Nephron progenitor cell (in vitro differentiated cells): ENCODE data around the gene HECA.
"Not testable (repeated sequence)": the region's sequence is repeated elsewhere in the genome, so short reads cannot be mapped to it uniquely, and the experiment has no call there.

Experiments
- DNase-seq: peaks from one replicate; pipeline ENCODE4 v3.0.0; 2021
- H3K27ac Mint-ChIP-seq: 2 replicates; pipeline ENCODE4 v1.8.0; 2021; ENCODE audit warnings: mild to moderate bottlenecking, moderate library complexity, mixed read lengths
- H3K27me3 Mint-ChIP-seq: 2 replicates; pipeline ENCODE4 v1.8.0; 2021; ENCODE audit warnings: mild to moderate bottlenecking, low read depth, mixed read lengths; ENCODE audit not compliant: poor library complexity
- H3K36me3 Mint-ChIP-seq: 2 replicates; pipeline ENCODE4 v1.8.0; 2021; ENCODE audit warnings: low read depth, mixed read lengths
- H3K4me1 Mint-ChIP-seq: 2 replicates; pipeline ENCODE4 v1.8.0; 2021; ENCODE audit warnings: mixed read lengths
- H3K4me3 Mint-ChIP-seq: 2 replicates; pipeline ENCODE4 v1.8.0; 2021; ENCODE audit warnings: mild to moderate bottlenecking, moderate library complexity, mixed read lengths
- H3K9me3 Mint-ChIP-seq: 2 replicates; pipeline ENCODE4 v1.8.0; 2021; ENCODE audit warnings: mild to moderate bottlenecking, moderate library complexity, mixed read lengths
- TF ChIP-seq, protein P1 (sequence below): fragments of 200-600 bp; sonication (generic); IDR thresholded peaks from 2 replicates; pipeline ENCODE4 v1.5.0; 2021; ENCODE audit warnings: antibody characterized with exemption

Gene HECA

DNA sequence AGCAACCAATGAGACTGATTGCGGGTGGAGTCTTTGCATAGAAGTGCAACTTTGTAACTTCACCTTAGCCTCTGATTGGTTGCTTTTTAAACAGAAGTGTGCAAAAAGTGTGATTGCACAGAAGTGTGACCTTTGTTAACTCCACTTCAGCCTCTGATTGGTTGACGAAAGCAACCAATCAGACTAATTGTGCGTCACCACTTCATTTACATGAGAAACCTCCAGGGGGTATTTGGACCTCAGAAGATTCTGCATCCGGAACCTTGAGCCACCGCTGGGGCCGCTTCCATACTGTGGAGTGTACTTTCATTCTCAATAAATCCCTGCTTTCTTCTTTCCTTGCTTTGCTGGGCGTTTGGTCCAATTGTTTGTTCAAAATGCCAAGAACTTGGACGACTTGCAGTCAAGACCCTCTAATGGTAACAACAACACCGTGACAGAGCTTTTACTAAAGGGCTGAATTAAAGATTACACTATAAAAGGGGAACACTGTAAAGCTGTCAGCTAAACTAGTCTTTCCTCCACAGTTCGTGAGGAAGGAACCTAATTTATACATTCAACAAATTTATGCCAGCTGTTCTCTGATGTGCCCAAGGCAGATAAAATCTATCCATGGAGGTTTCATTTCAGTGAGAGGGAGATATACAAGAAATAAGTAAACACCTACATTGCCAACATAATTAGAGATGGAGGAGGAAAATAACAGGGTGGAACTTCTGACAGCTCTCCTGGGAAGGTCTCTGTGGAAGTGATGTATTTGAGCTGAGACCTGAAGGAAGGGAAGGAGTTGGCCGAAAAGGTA is 1.4 kb upstream of the HECA start:
- peaks cover 14% of the 10 kb centered on the region for H3K27me3 Mint-ChIP-seq
- TF ChIP-seq, protein P1, sequence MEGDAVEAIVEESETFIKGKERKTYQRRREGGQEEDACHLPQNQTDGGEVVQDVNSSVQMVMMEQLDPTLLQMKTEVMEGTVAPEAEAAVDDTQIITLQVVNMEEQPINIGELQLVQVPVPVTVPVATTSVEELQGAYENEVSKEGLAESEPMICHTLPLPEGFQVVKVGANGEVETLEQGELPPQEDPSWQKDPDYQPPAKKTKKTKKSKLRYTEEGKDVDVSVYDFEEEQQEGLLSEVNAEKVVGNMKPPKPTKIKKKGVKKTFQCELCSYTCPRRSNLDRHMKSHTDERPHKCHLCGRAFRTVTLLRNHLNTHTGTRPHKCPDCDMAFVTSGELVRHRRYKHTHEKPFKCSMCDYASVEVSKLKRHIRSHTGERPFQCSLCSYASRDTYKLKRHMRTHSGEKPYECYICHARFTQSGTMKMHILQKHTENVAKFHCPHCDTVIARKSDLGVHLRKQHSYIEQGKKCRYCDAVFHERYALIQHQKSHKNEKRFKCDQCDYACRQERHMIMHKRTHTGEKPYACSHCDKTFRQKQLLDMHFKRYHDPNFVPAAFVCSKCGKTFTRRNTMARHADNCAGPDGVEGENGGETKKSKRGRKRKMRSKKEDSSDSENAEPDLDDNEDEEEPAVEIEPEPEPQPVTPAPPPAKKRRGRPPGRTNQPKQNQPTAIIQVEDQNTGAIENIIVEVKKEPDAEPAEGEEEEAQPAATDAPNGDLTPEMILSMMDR, result no peak
- peaks cover 23% of the 10 kb centered on the region for H3K4me1 Mint-ChIP-seq
- H3K9me3 Mint-ChIP-seq, result no peaks in the 10 kb centered on the region
- peaks cover 17% of the 10 kb centered on the region for H3K36me3 Mint-ChIP-seq
- H3K27ac Mint-ChIP-seq, result peak overlapping the region; percentile 31
- H3K4me3 Mint-ChIP-seq, result peak overlapping the region; percentile 28
- DNase-seq, result no peak

DNA sequence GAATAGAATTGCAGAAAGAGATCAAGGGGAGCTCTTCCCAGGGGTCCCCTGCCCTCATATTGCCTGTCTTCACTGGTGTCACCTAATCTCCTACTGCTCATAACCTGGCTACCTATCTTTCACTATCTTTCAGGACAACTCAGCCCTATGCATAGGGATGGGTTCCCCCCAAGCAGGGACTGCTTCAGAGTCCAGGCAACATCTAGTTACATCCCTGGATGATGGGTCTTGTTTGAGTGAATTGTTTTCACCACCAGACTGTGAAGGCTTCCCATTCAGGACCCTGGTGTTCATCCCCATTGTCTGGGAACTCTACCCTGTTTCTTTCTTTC is 850 bp upstream of the HECA start:
- no peak overlapping the region for H3K27ac Mint-ChIP-seq
- no peaks in the 10 kb centered on the region for H3K9me3 Mint-ChIP-seq
- peaks cover 23% of the 10 kb centered on the region for H3K4me1 Mint-ChIP-seq
- TF ChIP-seq, protein P1, result no peak
- H3K27me3 Mint-ChIP-seq, result peaks cover 14% of the 10 kb centered on the region
- peaks cover 17% of the 10 kb centered on the region for H3K36me3 Mint-ChIP-seq
- no peak for DNase-seq
- H3K4me3 Mint-ChIP-seq, result peak overlapping the region; percentile 28

DNA sequence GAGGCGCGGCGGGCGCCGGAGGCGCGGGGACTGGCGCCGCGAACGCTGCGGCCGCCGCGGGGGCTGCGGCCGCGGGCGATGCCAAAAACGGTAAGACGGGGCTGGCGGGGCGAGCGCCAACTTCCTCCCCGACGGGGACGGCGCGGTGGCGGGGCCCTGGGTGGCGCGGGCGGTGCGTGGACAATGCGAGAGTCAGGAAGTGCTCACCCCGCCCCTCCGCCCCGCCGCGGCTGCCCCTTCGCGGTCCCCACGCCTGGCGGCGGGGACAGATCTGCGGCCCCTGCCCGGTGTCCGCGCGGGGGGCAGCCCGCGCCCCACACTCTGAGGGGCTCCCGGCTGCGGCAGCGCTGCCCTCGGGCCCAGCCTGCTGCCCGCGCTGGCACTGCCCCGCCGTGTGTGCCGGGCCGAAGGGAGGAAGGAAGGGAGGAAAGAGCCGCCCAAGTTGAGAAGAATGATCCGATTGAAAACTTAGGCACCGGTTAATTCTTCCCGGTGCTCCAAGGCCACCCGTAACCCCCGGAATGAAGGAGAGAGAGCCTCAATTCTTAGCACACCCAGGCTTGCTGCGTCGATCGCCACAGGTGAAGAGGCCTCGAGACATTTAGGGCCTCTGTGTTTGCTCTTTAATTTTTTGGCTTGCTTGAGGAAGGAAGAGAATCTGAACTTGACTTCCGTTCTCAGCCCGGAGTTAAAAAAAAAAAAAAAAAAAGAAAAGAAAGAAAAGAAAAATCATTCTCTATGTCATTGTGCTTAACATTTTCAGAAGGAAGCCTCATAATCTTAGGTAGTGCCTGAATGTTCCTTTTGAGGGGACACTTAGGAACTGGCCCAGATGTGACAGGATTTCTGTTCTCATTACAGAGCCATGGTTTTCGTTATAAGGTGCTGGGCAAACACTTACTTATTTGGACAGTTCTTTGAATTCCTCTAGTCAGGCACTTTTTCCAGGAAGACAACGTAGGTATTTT is 982 bp downstream of the HECA start:
- Mint-ChIP-seq H3K27me3 (peaks cover 11% of the 10 kb centered on the region), H3K36me3 (peaks cover 17% of the 10 kb centered on the region), H3K27ac (peak overlapping the region; percentile 78), H3K9me3 (no peaks in the 10 kb centered on the region), H3K4me1 (peaks cover 23% of the 10 kb centered on the region), H3K4me3 (peak overlapping the region; percentile 90)
- TF ChIP-seq, protein P1, result no peak
- DNase-seq, result peak; percentile 67

DNA sequence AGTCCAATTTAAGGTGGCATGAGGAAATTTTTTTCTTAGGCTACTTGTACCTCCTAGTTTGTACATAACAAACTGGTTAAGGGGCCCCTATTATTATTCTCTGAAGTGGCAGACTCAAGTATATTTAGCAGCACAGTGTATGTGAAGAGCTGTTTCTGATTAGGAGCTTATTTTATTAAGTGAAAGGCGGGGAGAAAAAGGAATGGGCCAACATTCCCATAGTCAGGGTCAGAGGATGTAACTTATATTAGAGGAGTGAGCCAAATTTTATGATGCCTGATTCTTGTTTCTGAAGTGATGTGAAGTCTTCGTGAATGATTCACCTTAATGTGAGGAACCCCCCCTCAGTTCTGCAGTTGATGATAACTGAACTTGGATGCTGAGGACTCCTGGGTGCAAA is 2.8 kb downstream of the HECA start:
- no peak overlapping the region for H3K27ac Mint-ChIP-seq
- H3K4me1 Mint-ChIP-seq, result peaks cover 23% of the 10 kb centered on the region
- peaks cover 11% of the 10 kb centered on the region for H3K27me3 Mint-ChIP-seq
- peaks cover 17% of the 10 kb centered on the region for H3K36me3 Mint-ChIP-seq
- DNase-seq, result no peak
- no peaks in the 10 kb centered on the region for H3K9me3 Mint-ChIP-seq
- H3K4me3 Mint-ChIP-seq, result peak overlapping the region; percentile 90
- TF ChIP-seq, protein P1, result no peak

DNA sequence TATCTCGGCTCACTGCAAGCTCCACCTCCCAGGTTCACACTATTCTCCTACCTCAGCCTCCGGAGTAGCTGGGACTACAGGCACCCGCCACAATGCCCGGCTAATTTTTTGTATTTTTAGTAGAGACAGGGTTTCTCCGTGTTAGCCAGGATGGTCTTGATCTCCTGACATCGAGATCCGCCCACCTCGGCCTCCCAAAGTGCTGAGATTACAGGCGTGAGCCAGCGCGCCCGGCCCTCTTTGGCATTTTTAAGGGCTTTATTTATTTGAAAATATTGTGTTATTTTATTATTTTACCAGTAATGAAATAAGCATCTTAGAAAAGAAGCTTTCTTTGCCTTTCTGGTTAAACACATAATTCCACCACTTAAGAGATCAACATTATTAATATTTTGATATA is 6.0 kb downstream of the HECA start:
- H3K9me3 Mint-ChIP-seq, DNase-seq, H3K4me3 Mint-ChIP-seq, H3K27ac Mint-ChIP-seq: not testable (repeated sequence)
- peaks cover 11% of the 10 kb centered on the region for H3K27me3 Mint-ChIP-seq
- peaks cover 24% of the 10 kb centered on the region for H3K36me3 Mint-ChIP-seq
- H3K4me1 Mint-ChIP-seq, result peaks cover 37% of the 10 kb centered on the region

DNA sequence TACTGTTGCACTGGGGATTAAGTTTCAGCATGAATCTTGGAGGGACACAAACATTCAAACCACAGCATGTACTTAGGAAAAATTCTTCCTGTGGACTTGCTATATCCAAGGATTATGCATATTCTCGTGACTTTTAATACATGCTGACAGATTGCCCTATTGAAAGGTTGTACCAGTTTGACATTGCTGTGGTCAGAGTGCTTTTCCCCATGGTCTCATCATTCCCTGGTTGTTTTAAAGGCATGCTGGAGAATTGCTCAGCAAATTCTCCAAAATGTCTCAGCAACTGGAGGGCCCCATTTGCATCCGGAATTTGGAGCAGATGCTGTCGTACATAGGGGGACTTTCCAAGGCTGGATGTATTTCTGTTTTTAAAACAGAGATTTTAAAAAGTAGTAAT is 7.4 kb downstream of the HECA start:
- DNase-seq, result no peak
- Mint-ChIP-seq H3K27ac (no peak overlapping the region), H3K36me3 (peaks cover 14% of the 10 kb centered on the region), H3K4me1 (peaks cover 24% of the 10 kb centered on the region), H3K27me3 (peaks cover 4% of the 10 kb centered on the region), H3K4me3 (no peak overlapping the region), H3K9me3 (no peaks in the 10 kb centered on the region)
- TF ChIP-seq, protein P1, result no peak
